Mesenchymal stem cell (in vitro differentiated cells and primary cell): ENCODE results near the gene GNAI2.

ENCODE experiments used
- DNase-seq: peaks from one replicate; pipeline ENCODE4 v3.0.0-alpha.2; 2013
- H2AFZ ChIP-seq: one replicate; pipeline ENCODE4 v1.6.1; 2013; ENCODE audit warnings: low read depth, mild to moderate bottlenecking, control low read depth, inconsistent platforms, low read length, moderate library complexity
- H2AK5ac ChIP-seq: 2 replicates; pipeline ENCODE4 v1.6.1; 2013; ENCODE audit warnings: low read length, moderate library complexity, mild to moderate bottlenecking, inconsistent platforms; ENCODE audit not compliant: severe bottlenecking
- H2BK120ac ChIP-seq: one replicate; pipeline ENCODE4 v1.6.1; 2013; ENCODE audit warnings: low read depth, mild to moderate bottlenecking, inconsistent platforms, low read length, moderate library complexity
- H2BK12ac ChIP-seq, 2 experiments: one replicate each; pipeline ENCODE4 v1.6.1; 2013; ENCODE audit warnings: inconsistent platforms in 2 of 2, low read length in 2 of 2, mild to moderate bottlenecking in 2 of 2, moderate library complexity in 2 of 2, control low read depth in 1 of 2
- H2BK15ac ChIP-seq: one replicate; pipeline ENCODE4 v1.6.1; 2013; ENCODE audit warnings: mild to moderate bottlenecking, low read depth, inconsistent platforms; ENCODE audit not compliant: poor library complexity, severe bottlenecking
- H2BK5ac ChIP-seq: 2 replicates; pipeline ENCODE4 v1.6.1; 2013; ENCODE audit warnings: low read depth, mild to moderate bottlenecking, low read length, control low read depth, inconsistent platforms; ENCODE audit not compliant: poor library complexity, severe bottlenecking
- H3K14ac ChIP-seq, 2 experiments: one replicate each; pipeline ENCODE4 v1.6.1; 2013; ENCODE audit warnings: inconsistent platforms in 2 of 2, low read length in 2 of 2, control low read depth in 1 of 2, mild to moderate bottlenecking in 1 of 2, moderate library complexity in 1 of 2
- H3K18ac ChIP-seq, 2 experiments: one replicate each; pipeline ENCODE4 v1.6.1; 2013; ENCODE audit warnings: inconsistent platforms in 2 of 2, low read length in 2 of 2, control low read depth in 1 of 2, low read depth in 1 of 2, mild to moderate bottlenecking in 1 of 2
- H3K23ac ChIP-seq, 2 experiments: one replicate each; pipeline ENCODE4 v1.6.1; 2013; ENCODE audit warnings: inconsistent platforms in 2 of 2, low read length in 2 of 2, mild to moderate bottlenecking in 2 of 2, moderate library complexity in 2 of 2, control low read depth in 1 of 2
- H3K27ac ChIP-seq: 2 replicates; pipeline ENCODE4 v1.5.1; 2013; ENCODE audit warnings: mild to moderate bottlenecking, moderate library complexity, low read length, control low read depth, inconsistent platforms; ENCODE audit not compliant: poor library complexity, severe bottlenecking
- H3K27me3 ChIP-seq, 2 experiments: 2 replicates each; pipeline versions ENCODE4 v1.6.1 to v1.7.0; 2013; ENCODE audit warnings: low read length in 2 of 2, mild to moderate bottlenecking in 2 of 2, moderate library complexity in 2 of 2, control low read depth in 1 of 2, inconsistent platforms in 1 of 2; ENCODE audit not compliant: control insufficient read depth in 1 of 2, insufficient read depth in 1 of 2
- H3K36me3 ChIP-seq, 2 experiments: 2 replicates each; pipeline versions ENCODE4 v1.6.1 to v1.7.0; 2013; ENCODE audit warnings: low read length in 2 of 2, control low read depth in 1 of 2, inconsistent platforms in 1 of 2, low read depth in 1 of 2, mild to moderate bottlenecking in 1 of 2; ENCODE audit not compliant: insufficient read depth in 2 of 2, control insufficient read depth in 1 of 2
- H3K4ac ChIP-seq, 2 experiments: one replicate each; pipeline ENCODE4 v1.6.1; 2013; ENCODE audit warnings: inconsistent platforms in 2 of 2, low read length in 2 of 2, mild to moderate bottlenecking in 2 of 2, moderate library complexity in 2 of 2, control low read depth in 1 of 2, low read depth in 1 of 2
- H3K4me1 ChIP-seq: 2 replicates; pipeline ENCODE4 v1.6.1; 2013; ENCODE audit warnings: low read depth, low read length, control low read depth; ENCODE audit not compliant: control insufficient read depth, insufficient read depth
- H3K4me2 ChIP-seq: 2 replicates; pipeline ENCODE4 v1.6.1; 2013; ENCODE audit warnings: low read length, mild to moderate bottlenecking, inconsistent platforms; ENCODE audit not compliant: poor library complexity, severe bottlenecking
- H3K4me3 ChIP-seq, 2 experiments: 2 replicates each; pipeline versions ENCODE4 v1.5.1 to v1.7.0; 2013; ENCODE audit warnings: low read length in 2 of 2, mild to moderate bottlenecking in 2 of 2, control low read depth in 1 of 2, low read depth in 1 of 2; ENCODE audit not compliant: insufficient read depth in 1 of 2
- H3K79me1 ChIP-seq: replicated peaks from 2 replicates; pipeline ENCODE4 v1.6.1; 2013; ENCODE audit warnings: mild to moderate bottlenecking, control low read depth, low read length, inconsistent platforms; ENCODE audit not compliant: poor library complexity, severe bottlenecking
- H3K9ac ChIP-seq: 2 replicates; pipeline ENCODE4 v1.7.0; 2013; ENCODE audit warnings: mild to moderate bottlenecking, low read length, moderate library complexity
- H3K9me3 ChIP-seq: 2 replicates; pipeline ENCODE4 v1.7.0; 2013; ENCODE audit warnings: mild to moderate bottlenecking, low read length; ENCODE audit not compliant: control insufficient read depth
- H4K8ac ChIP-seq: one replicate; pipeline ENCODE4 v1.6.1; 2013; ENCODE audit warnings: inconsistent platforms, mild to moderate bottlenecking, low read length, moderate library complexity
- H4K91ac ChIP-seq: one replicate; pipeline ENCODE4 v1.6.1; 2013; ENCODE audit warnings: mild to moderate bottlenecking, low read length, inconsistent platforms
- WGBS: methylation state at CpG from one replicate; pipeline ENCODE4 v1.1.7; 2013; ENCODE audit warnings: mixed read lengths; 5-methylcytosine and 5-hydroxymethylcytosine counted together

Gene GNAI2

DNA sequence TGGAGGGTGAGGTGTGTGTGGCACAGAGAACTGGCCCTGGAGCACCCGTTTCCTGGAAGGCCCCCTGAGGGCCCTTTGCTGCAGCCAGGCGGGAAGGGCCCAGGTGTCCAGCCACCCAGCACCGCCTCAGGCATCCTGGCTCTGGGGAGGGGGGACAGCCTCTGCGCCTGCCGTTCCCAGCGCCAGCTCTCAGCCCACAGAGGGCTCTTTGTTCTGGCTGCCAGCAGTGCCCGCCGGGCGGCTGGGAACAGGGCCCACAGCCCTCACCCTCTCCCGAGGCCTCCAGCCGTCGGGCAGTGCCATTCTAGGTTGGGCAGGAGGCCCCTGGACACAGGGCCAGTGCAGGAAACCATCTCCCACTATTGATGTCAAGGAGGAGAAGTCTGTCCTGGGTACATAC lies 22.6 kb upstream of the GNAI2 start:
- no peak overlapping the region for H2BK12ac ChIP-seq
- no peak for DNase-seq
- no peak overlapping the region for H3K4ac ChIP-seq
- H3K36me3 ChIP-seq, result no peaks in the 10 kb centered on the region
- no peak overlapping the region for H3K9ac ChIP-seq
- no peak overlapping the region for H3K18ac ChIP-seq
- no peak overlapping the region for H2BK5ac ChIP-seq
- no peak overlapping the region for H3K14ac ChIP-seq
- peak overlapping the region; percentile 33 for H2BK15ac ChIP-seq
- H3K79me1 ChIP-seq, result no peaks in the 10 kb centered on the region
- H3K4me1 ChIP-seq, result peaks cover 6% of the 10 kb centered on the region
- no peak overlapping the region for H4K91ac ChIP-seq
- H3K27ac ChIP-seq, result no peak overlapping the region
- H3K27me3 ChIP-seq, result peaks cover 22 to 51% of the 10 kb centered on the region in 2 experiments
- H3K23ac ChIP-seq, result no peak overlapping the region
- no peak overlapping the region for H3K4me3 ChIP-seq
- no peak overlapping the region for H2BK120ac ChIP-seq
- no peak overlapping the region for H2AK5ac ChIP-seq
- no peaks in the 10 kb centered on the region for H3K9me3 ChIP-seq
- H2AFZ ChIP-seq, result no peak overlapping the region
- no peak overlapping the region for H3K4me2 ChIP-seq
- no peak overlapping the region for H4K8ac ChIP-seq
- WGBS, result 95% methylated on average over 12 of the region's 12 CpGs

GRCh38 chr3:50214824-50215223 lies 21.2 kb upstream of the GNAI2 start:
- no peak overlapping the region for H3K18ac ChIP-seq
- no peaks in the 10 kb centered on the region for H3K36me3 ChIP-seq
- no peak overlapping the region for H3K27ac ChIP-seq
- H3K4ac ChIP-seq, result no peak overlapping the region
- H2BK12ac ChIP-seq, result no peak overlapping the region
- no peak overlapping the region for H3K4me3 ChIP-seq
- H3K4me2 ChIP-seq, result no peak overlapping the region
- no peak overlapping the region for H2BK120ac ChIP-seq
- H3K9me3 ChIP-seq, result no peaks in the 10 kb centered on the region
- no peak overlapping the region for H4K91ac ChIP-seq
- H3K14ac ChIP-seq, result no peak overlapping the region
- no peak overlapping the region for H2AFZ ChIP-seq
- H3K79me1 ChIP-seq, result no peaks in the 10 kb centered on the region
- H4K8ac ChIP-seq, result no peak overlapping the region
- H3K9ac ChIP-seq, result no peak overlapping the region
- H3K4me1 ChIP-seq, result peaks cover 6% of the 10 kb centered on the region
- 78% methylated on average over 10 of the region's 10 CpGs for WGBS
- no peak overlapping the region for H2BK5ac ChIP-seq
- H2BK15ac ChIP-seq, result no peak overlapping the region
- H3K27me3 ChIP-seq, result peaks cover 19 to 43% of the 10 kb centered on the region in 2 experiments
- no peak for DNase-seq
- H3K23ac ChIP-seq, result no peak overlapping the region
- H2AK5ac ChIP-seq, result no peak overlapping the region

DNA sequence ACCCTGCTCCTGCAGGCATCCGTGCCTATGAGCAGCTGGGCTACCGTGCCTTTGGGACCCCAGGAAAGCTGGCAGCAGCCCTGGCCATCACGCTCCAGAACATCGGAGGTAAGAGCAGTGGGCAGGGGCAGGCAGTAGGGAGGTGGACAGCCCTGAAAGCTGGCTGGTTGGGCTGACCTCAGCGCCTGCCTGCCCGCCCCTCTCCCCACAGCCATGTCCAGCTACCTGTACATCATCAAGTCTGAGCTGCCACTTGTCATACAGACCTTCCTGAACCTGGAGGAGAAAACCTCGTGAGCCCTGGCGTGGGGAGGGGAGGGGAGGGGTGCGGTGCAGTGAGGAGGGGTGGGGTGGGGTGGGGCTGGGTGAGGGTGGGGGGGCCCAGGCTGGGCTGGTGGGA lies 20.5 kb upstream of the GNAI2 start:
- WGBS, result 77% methylated on average over 7 of the region's 9 CpGs
- DNase-seq, result no peak
- no peak overlapping the region for H2BK15ac ChIP-seq
- H2BK120ac ChIP-seq, result no peak overlapping the region
- H3K4ac ChIP-seq, result no peak overlapping the region
- no peak overlapping the region for H4K91ac ChIP-seq
- peaks cover 15 to 39% of the 10 kb centered on the region in 2 experiments for H3K27me3 ChIP-seq
- peaks cover 4% of the 10 kb centered on the region for H3K4me1 ChIP-seq
- no peak overlapping the region for H3K27ac ChIP-seq
- H3K23ac ChIP-seq, result no peak overlapping the region
- H3K14ac ChIP-seq, result no peak overlapping the region
- no peak overlapping the region for H2BK12ac ChIP-seq
- no peak overlapping the region for H4K8ac ChIP-seq
- H3K9me3 ChIP-seq, result no peaks in the 10 kb centered on the region
- no peak overlapping the region for H2AK5ac ChIP-seq
- no peak overlapping the region for H3K9ac ChIP-seq
- no peak overlapping the region for H2AFZ ChIP-seq
- H2BK5ac ChIP-seq, result no peak overlapping the region
- no peaks in the 10 kb centered on the region for H3K36me3 ChIP-seq
- H3K4me3 ChIP-seq, result no peak overlapping the region
- no peak overlapping the region for H3K4me2 ChIP-seq
- no peaks in the 10 kb centered on the region for H3K79me1 ChIP-seq
- no peak overlapping the region for H3K18ac ChIP-seq

DNA sequence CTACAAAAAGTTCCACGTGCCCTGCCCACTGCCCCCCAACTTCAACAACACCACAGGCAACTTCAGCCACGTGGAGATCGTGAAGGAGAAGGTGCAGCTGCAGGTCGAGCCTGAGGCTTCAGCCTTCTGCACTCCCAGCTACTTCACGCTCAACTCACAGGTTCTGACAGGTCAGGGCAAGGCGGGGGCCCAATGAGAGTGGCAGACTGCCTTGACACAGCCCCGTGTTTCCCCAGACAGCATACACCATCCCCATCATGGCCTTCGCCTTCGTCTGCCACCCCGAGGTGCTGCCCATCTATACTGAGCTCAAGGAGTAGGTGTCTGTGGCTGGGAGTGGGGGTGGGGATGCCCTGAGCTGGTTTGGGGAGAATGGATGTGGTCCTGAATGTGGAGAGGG lies 18.3 kb upstream of the GNAI2 start:
- Histone ChIP-seq H3K36me3 (no peaks in the 10 kb centered on the region), H3K4me1 (no peaks in the 10 kb centered on the region), H3K27ac (no peak overlapping the region), H3K18ac (no peak overlapping the region), H4K91ac (no peak overlapping the region), H2BK15ac (no peak overlapping the region), H3K14ac (peak overlapping the region in 1 of 2 experiments; percentile 35), H3K9me3 (no peaks in the 10 kb centered on the region), H3K4me3 (no peak overlapping the region), H2BK5ac (no peak overlapping the region), H4K8ac (no peak overlapping the region), H3K4ac (no peak overlapping the region), H3K9ac (no peak overlapping the region), H3K27me3 (peaks cover 12 to 39% of the 10 kb centered on the region in 2 experiments), H3K4me2 (no peak overlapping the region), H2BK120ac (no peak overlapping the region), H2BK12ac (no peak overlapping the region), H2AFZ (no peak overlapping the region), H3K79me1 (no peaks in the 10 kb centered on the region), H3K23ac (no peak overlapping the region), H2AK5ac (no peak overlapping the region)
- WGBS, result 68% methylated on average over 10 of the region's 10 CpGs
- DNase-seq, result no peak
